OCI-LY1 (cell line): ENCODE measurements around the gene ABHD17B.

ENCODE experiments used
- CTCF ChIP-seq: fragments of 200-600 bp; sonication (generic), shearing (Covaris generic); IDR thresholded peaks from 2 replicates; pipeline ENCODE4 v1.5.1; 2017; ENCODE audit warnings: mild to moderate bottlenecking, antibody characterized with exemption, low read length, moderate library complexity, mixed read lengths
- EZH2 ChIP-seq: fragments of 200-600 bp; sonication (generic), shearing (Covaris generic); IDR thresholded peaks from 2 replicates; pipeline ENCODE4 v1.8.0; 2017; ENCODE audit warnings: borderline replicate concordance, mixed run types, mild to moderate bottlenecking, antibody characterized with exemption, low read length, moderate library complexity, mixed read lengths

- TF ChIP-seq CTCF: no peak
- TF ChIP-seq EZH2: no peak
These were observed 44.4 kb upstream of the ABHD17B start for GRCh38 chr9:71955300-71955915.
